ENCODE measurements around the gene KCNQ1.

Gene KCNQ1

GRCh38 chr11:2837096-2837601 lies 392.3 kb downstream of the KCNQ1 start:
- H3K27me3 ChIP-seq (replicated peaks; ENCODE audit: control insufficient read depth, insufficient read depth, low read length, poor library complexity, severe bottlenecking), result no peaks in the 10 kb centered on the region
- H3K27ac ChIP-seq (ENCODE audit: insufficient read depth, low read length, poor library complexity, severe bottlenecking), result no peak overlapping the region
- H3K4me3 ChIP-seq (ENCODE audit: insufficient read depth, low read depth, low read length, poor library complexity, severe bottlenecking), result no peak overlapping the region
- DNase-seq, result no peak
- no peaks in the 10 kb centered on the region for H3K4me1 ChIP-seq (ENCODE audit: control insufficient read depth, insufficient read depth, low read length, poor library complexity, severe bottlenecking)
- no peaks in the 10 kb centered on the region for H3K9me3 ChIP-seq (ENCODE audit: control insufficient read depth, low read length)
- H3K36me3 ChIP-seq (ENCODE audit: control insufficient read depth, insufficient read depth, low read length), result no peaks in the 10 kb centered on the region

GRCh38 chr11:2837651-2838050 lies 392.8 kb downstream of the KCNQ1 start:
- no peak overlapping the region for H3K4me3 ChIP-seq (ENCODE audit: insufficient read depth, low read depth, low read length, poor library complexity, severe bottlenecking)
- H3K4me1 ChIP-seq (ENCODE audit: control insufficient read depth, insufficient read depth, low read length, poor library complexity, severe bottlenecking), result no peaks in the 10 kb centered on the region
- no peak overlapping the region for H3K27ac ChIP-seq (ENCODE audit: insufficient read depth, low read length, poor library complexity, severe bottlenecking)
- DNase-seq, result no peak
- H3K36me3 ChIP-seq (ENCODE audit: control insufficient read depth, insufficient read depth, low read length), result no peaks in the 10 kb centered on the region
- H3K27me3 ChIP-seq (replicated peaks; ENCODE audit: control insufficient read depth, insufficient read depth, low read length, poor library complexity, severe bottlenecking), result no peaks in the 10 kb centered on the region
- H3K9me3 ChIP-seq (ENCODE audit: control insufficient read depth, low read length), result no peaks in the 10 kb centered on the region

- Histone ChIP-seq H3K36me3 (ENCODE audit: control insufficient read depth, insufficient read depth, low read length) (no peaks in the 10 kb centered on the region), H3K9me3 (ENCODE audit: control insufficient read depth, low read length) (no peaks in the 10 kb centered on the region), H3K27me3 (replicated peaks; ENCODE audit: control insufficient read depth, insufficient read depth, low read length, poor library complexity, severe bottlenecking) (no peaks in the 10 kb centered on the region), H3K4me3 (ENCODE audit: insufficient read depth, low read depth, low read length, poor library complexity, severe bottlenecking) (no peak overlapping the region), H3K4me1 (ENCODE audit: control insufficient read depth, insufficient read depth, low read length, poor library complexity, severe bottlenecking) (no peaks in the 10 kb centered on the region), H3K27ac (ENCODE audit: insufficient read depth, low read length, poor library complexity, severe bottlenecking) (no peak overlapping the region)
- DNase-seq, result no peak
These were observed 393.3 kb downstream of the KCNQ1 start for GRCh38 chr11:2838091-2838490.

GRCh38 chr11:2838676-2839294 lies 394.0 kb downstream of the KCNQ1 start:
- DNase-seq, result no peak
- Histone ChIP-seq H3K36me3 (ENCODE audit: control insufficient read depth, insufficient read depth, low read length) (no peaks in the 10 kb centered on the region), H3K27ac (ENCODE audit: insufficient read depth, low read length, poor library complexity, severe bottlenecking) (no peak overlapping the region), H3K27me3 (replicated peaks; ENCODE audit: control insufficient read depth, insufficient read depth, low read length, poor library complexity, severe bottlenecking) (no peaks in the 10 kb centered on the region), H3K9me3 (ENCODE audit: control insufficient read depth, low read length) (no peaks in the 10 kb centered on the region), H3K4me3 (ENCODE audit: insufficient read depth, low read depth, low read length, poor library complexity, severe bottlenecking) (no peak overlapping the region), H3K4me1 (ENCODE audit: control insufficient read depth, insufficient read depth, low read length, poor library complexity, severe bottlenecking) (no peaks in the 10 kb centered on the region)

- H3K36me3 ChIP-seq (ENCODE audit: control insufficient read depth, insufficient read depth, low read length), result no peaks in the 10 kb centered on the region
- no peaks in the 10 kb centered on the region for H3K4me1 ChIP-seq (ENCODE audit: control insufficient read depth, insufficient read depth, low read length, poor library complexity, severe bottlenecking)
- no peak overlapping the region for H3K4me3 ChIP-seq (ENCODE audit: insufficient read depth, low read depth, low read length, poor library complexity, severe bottlenecking)
- DNase-seq, result no peak
- no peak overlapping the region for H3K27ac ChIP-seq (ENCODE audit: insufficient read depth, low read length, poor library complexity, severe bottlenecking)
- no peaks in the 10 kb centered on the region for H3K9me3 ChIP-seq (ENCODE audit: control insufficient read depth, low read length)
- H3K27me3 ChIP-seq (replicated peaks; ENCODE audit: control insufficient read depth, insufficient read depth, low read length, poor library complexity, severe bottlenecking), result no peaks in the 10 kb centered on the region
These were observed 394.7 kb downstream of the KCNQ1 start for GRCh38 chr11:2839395-2839943.

GRCh38 chr11:2841411-2842190 lies 396.8 kb downstream of the KCNQ1 start:
- no peaks in the 10 kb centered on the region for H3K9me3 ChIP-seq (ENCODE audit: control insufficient read depth, low read length)
- H3K4me3 ChIP-seq (ENCODE audit: insufficient read depth, low read depth, low read length, poor library complexity, severe bottlenecking), result no peak overlapping the region
- H3K27ac ChIP-seq (ENCODE audit: insufficient read depth, low read length, poor library complexity, severe bottlenecking), result no peak overlapping the region
- H3K27me3 ChIP-seq (replicated peaks; ENCODE audit: control insufficient read depth, insufficient read depth, low read length, poor library complexity, severe bottlenecking), result no peaks in the 10 kb centered on the region
- H3K4me1 ChIP-seq (ENCODE audit: control insufficient read depth, insufficient read depth, low read length, poor library complexity, severe bottlenecking), result no peaks in the 10 kb centered on the region
- H3K36me3 ChIP-seq (ENCODE audit: control insufficient read depth, insufficient read depth, low read length), result no peaks in the 10 kb centered on the region
- DNase-seq, result no peak

- H3K9me3 ChIP-seq (ENCODE audit: control insufficient read depth, low read length), result no peaks in the 10 kb centered on the region
- no peak overlapping the region for H3K4me3 ChIP-seq (ENCODE audit: insufficient read depth, low read depth, low read length, poor library complexity, severe bottlenecking)
- DNase-seq, result no peak
- no peaks in the 10 kb centered on the region for H3K36me3 ChIP-seq (ENCODE audit: control insufficient read depth, insufficient read depth, low read length)
- no peaks in the 10 kb centered on the region for H3K27me3 ChIP-seq (replicated peaks; ENCODE audit: control insufficient read depth, insufficient read depth, low read length, poor library complexity, severe bottlenecking)
- no peaks in the 10 kb centered on the region for H3K4me1 ChIP-seq (ENCODE audit: control insufficient read depth, insufficient read depth, low read length, poor library complexity, severe bottlenecking)
- no peak overlapping the region for H3K27ac ChIP-seq (ENCODE audit: insufficient read depth, low read length, poor library complexity, severe bottlenecking)
These were observed 398.1 kb downstream of the KCNQ1 start for GRCh38 chr11:2842876-2843275.

- H3K27me3 ChIP-seq (replicated peaks; ENCODE audit: control insufficient read depth, insufficient read depth, low read length, poor library complexity, severe bottlenecking), result no peaks in the 10 kb centered on the region
- H3K27ac ChIP-seq (ENCODE audit: insufficient read depth, low read length, poor library complexity, severe bottlenecking), result no peak overlapping the region
- no peak overlapping the region for H3K4me3 ChIP-seq (ENCODE audit: insufficient read depth, low read depth, low read length, poor library complexity, severe bottlenecking)
- no peaks in the 10 kb centered on the region for H3K9me3 ChIP-seq (ENCODE audit: control insufficient read depth, low read length)
- H3K36me3 ChIP-seq (ENCODE audit: control insufficient read depth, insufficient read depth, low read length), result no peaks in the 10 kb centered on the region
- no peak for DNase-seq
- H3K4me1 ChIP-seq (ENCODE audit: control insufficient read depth, insufficient read depth, low read length, poor library complexity, severe bottlenecking), result no peaks in the 10 kb centered on the region
These were observed 398.7 kb downstream of the KCNQ1 start for GRCh38 chr11:2843551-2843950.

GRCh38 chr11:2844116-2844842 lies 399.5 kb downstream of the KCNQ1 start:
- H3K9me3 ChIP-seq (ENCODE audit: control insufficient read depth, low read length), result no peaks in the 10 kb centered on the region
- H3K27ac ChIP-seq (ENCODE audit: insufficient read depth, low read length, poor library complexity, severe bottlenecking), result no peak overlapping the region
- no peaks in the 10 kb centered on the region for H3K27me3 ChIP-seq (replicated peaks; ENCODE audit: control insufficient read depth, insufficient read depth, low read length, poor library complexity, severe bottlenecking)
- DNase-seq, result no peak
- H3K4me1 ChIP-seq (ENCODE audit: control insufficient read depth, insufficient read depth, low read length, poor library complexity, severe bottlenecking), result no peaks in the 10 kb centered on the region
- no peaks in the 10 kb centered on the region for H3K36me3 ChIP-seq (ENCODE audit: control insufficient read depth, insufficient read depth, low read length)
- H3K4me3 ChIP-seq (ENCODE audit: insufficient read depth, low read depth, low read length, poor library complexity, severe bottlenecking), result no peak overlapping the region
